Suprapubic skin (tissue), 4 donors: ENCODE data around the gene VWC2L. TPM values are rescaled to one million over a fixed set of nuclear protein-coding genes. Genes with fewer than 3 reads are reported as not detected.

Experiments used
- DNase-seq, 2 donors: peaks; one replicate each; pipeline ENCODE4 v3.0.0-alpha.2; 2019; ENCODE audit warnings: low spot score in 2 of 2
- H3K27ac ChIP-seq: fragments of 200-600 bp; sonication (generic); one replicate; pipeline ENCODE4 v1.5.1; 2019
- H3K27me3 ChIP-seq: fragments of 200-600 bp; sonication (generic); one replicate; pipeline ENCODE4 v1.5.1; 2019
- H3K36me3 ChIP-seq: fragments of 200-600 bp; sonication (generic); one replicate; pipeline ENCODE4 v1.5.1; 2019
- H3K4me1 ChIP-seq: fragments of 200-600 bp; sonication (generic); one replicate; pipeline ENCODE4 v1.5.1; 2019
- H3K4me3 ChIP-seq: fragments of 200-600 bp; sonication (generic); one replicate; pipeline ENCODE4 v1.5.1; 2019; ENCODE audit warnings: mild to moderate bottlenecking
- H3K9me3 ChIP-seq: fragments of 200-600 bp; sonication (generic); one replicate; pipeline ENCODE4 v1.5.1; 2019
- EP300 ChIP-seq: sonication (generic); formaldehyde crosslinking; IDR thresholded peaks from one replicate; pipeline ENCODE4 v1.6.1; 2017; ENCODE audit warnings: antibody characterized with exemption
- POLR2A ChIP-seq, 2 donors: fragments of 450-650 bp; IDR thresholded peaks; one replicate each; pipeline ENCODE4 v1.6.1; 2017; ENCODE audit warnings: antibody characterized with exemption in 2 of 2, mild to moderate bottlenecking in 2 of 2, moderate library complexity in 2 of 2
- POLR2AphosphoS5 ChIP-seq, 3 donors: sonication (generic); formaldehyde crosslinking; IDR thresholded peaks; one replicate each; pipeline ENCODE4 v1.6.1; 2017; ENCODE audit warnings: antibody characterized with exemption in 3 of 3
- WGBS: methylation state at CpG from one replicate; pipeline ENCODE4 v1.1.5; 2018; 5-methylcytosine and 5-hydroxymethylcytosine counted together
- total RNA-seq, 4 donors: library from RNA; depleted of rRNA; stranded (reverse); fragments of >200 nt; gene quantifications; one replicate each; pipeline ENCODE4 v1.1.0, GENCODE V29; 2016
- TF ChIP-seq, protein P1 (sequence below), 2 donors: fragments of 200-600 bp in 1 of 2; fragments of 450-650 bp in 1 of 2; sonication (generic) in 1 of 2; IDR thresholded peaks; one replicate each; pipeline ENCODE4 v1.5.1; 2016 to 2019; ENCODE audit warnings: antibody characterized with exemption in 2 of 2, mild to moderate bottlenecking in 1 of 2, moderate library complexity in 1 of 2

Gene VWC2L
- total RNA-seq, 4 donors from 2014 or later, result not detected

- Histone ChIP-seq H3K4me3 (no peak overlapping the region), H3K9me3 (no peaks in the 10 kb centered on the region), H3K27me3 (no peaks in the 10 kb centered on the region), H3K27ac (no peak overlapping the region), H3K36me3 (no peaks in the 10 kb centered on the region), H3K4me1 (no peaks in the 10 kb centered on the region)
- DNase-seq, result no peak
- TF ChIP-seq, protein P1, sequence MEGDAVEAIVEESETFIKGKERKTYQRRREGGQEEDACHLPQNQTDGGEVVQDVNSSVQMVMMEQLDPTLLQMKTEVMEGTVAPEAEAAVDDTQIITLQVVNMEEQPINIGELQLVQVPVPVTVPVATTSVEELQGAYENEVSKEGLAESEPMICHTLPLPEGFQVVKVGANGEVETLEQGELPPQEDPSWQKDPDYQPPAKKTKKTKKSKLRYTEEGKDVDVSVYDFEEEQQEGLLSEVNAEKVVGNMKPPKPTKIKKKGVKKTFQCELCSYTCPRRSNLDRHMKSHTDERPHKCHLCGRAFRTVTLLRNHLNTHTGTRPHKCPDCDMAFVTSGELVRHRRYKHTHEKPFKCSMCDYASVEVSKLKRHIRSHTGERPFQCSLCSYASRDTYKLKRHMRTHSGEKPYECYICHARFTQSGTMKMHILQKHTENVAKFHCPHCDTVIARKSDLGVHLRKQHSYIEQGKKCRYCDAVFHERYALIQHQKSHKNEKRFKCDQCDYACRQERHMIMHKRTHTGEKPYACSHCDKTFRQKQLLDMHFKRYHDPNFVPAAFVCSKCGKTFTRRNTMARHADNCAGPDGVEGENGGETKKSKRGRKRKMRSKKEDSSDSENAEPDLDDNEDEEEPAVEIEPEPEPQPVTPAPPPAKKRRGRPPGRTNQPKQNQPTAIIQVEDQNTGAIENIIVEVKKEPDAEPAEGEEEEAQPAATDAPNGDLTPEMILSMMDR (IDR thresholded peaks at IDR 0.05), result no peak
- no peak for TF ChIP-seq POLR2AphosphoS5 (IDR thresholded peaks at IDR 0.05)
- no peak for TF ChIP-seq EP300
- TF ChIP-seq POLR2A (IDR thresholded peaks at IDR 0.05), result no peak
- WGBS, result 80% methylated on average over 5 of the region's 5 CpGs
Observed at GRCh38 chr2:214519258-214519818, 108.5 kb downstream of the VWC2L start.

- H3K4me3 ChIP-seq, result no peak overlapping the region
- H3K27me3 ChIP-seq, result no peaks in the 10 kb centered on the region
- no peaks in the 10 kb centered on the region for H3K9me3 ChIP-seq
- 79% methylated on average over 5 of the region's 5 CpGs for WGBS
- TF ChIP-seq POLR2A (IDR thresholded peaks at IDR 0.05), result no peak
- TF ChIP-seq POLR2AphosphoS5 (IDR thresholded peaks at IDR 0.05), result no peak
- TF ChIP-seq, protein P1 (IDR thresholded peaks at IDR 0.05), result no peak
- no peak for TF ChIP-seq EP300
- H3K27ac ChIP-seq, result no peak overlapping the region
- no peak for DNase-seq
- no peaks in the 10 kb centered on the region for H3K4me1 ChIP-seq
- H3K36me3 ChIP-seq, result no peaks in the 10 kb centered on the region
Observed at GRCh38 chr2:214529021-214529420, 118.2 kb downstream of the VWC2L start.

DNA sequence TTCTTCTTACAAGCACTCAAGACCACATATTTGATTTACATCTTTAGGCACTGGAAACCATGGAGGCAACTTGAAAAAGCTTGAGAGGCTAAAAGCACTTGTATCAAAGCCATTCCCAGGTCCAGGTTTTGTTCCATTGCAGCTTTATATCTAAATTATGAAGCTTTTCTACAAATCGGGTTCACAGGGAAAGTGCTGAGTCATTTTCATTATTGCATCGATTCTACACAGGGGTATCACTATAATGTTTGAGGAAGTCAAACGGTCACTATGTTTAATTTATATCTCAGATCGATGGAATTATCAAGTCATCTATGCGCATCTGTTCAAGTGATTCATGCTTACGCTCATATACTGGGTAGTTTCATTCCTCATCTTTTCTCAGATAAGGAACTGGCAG, 118.7 kb downstream of the VWC2L start:
- 84% methylated on average over 5 of the region's 6 CpGs for WGBS
- DNase-seq, result no peak
- Histone ChIP-seq H3K36me3 (no peaks in the 10 kb centered on the region), H3K4me1 (no peaks in the 10 kb centered on the region), H3K4me3 (no peak overlapping the region), H3K9me3 (no peaks in the 10 kb centered on the region), H3K27ac (no peak overlapping the region), H3K27me3 (no peaks in the 10 kb centered on the region)
- TF ChIP-seq EP300, result no peak
- no peak for TF ChIP-seq POLR2A (IDR thresholded peaks at IDR 0.05)
- no peak for TF ChIP-seq POLR2AphosphoS5 (IDR thresholded peaks at IDR 0.05)
- TF ChIP-seq, protein P1 (IDR thresholded peaks at IDR 0.05), result no peak

DNA sequence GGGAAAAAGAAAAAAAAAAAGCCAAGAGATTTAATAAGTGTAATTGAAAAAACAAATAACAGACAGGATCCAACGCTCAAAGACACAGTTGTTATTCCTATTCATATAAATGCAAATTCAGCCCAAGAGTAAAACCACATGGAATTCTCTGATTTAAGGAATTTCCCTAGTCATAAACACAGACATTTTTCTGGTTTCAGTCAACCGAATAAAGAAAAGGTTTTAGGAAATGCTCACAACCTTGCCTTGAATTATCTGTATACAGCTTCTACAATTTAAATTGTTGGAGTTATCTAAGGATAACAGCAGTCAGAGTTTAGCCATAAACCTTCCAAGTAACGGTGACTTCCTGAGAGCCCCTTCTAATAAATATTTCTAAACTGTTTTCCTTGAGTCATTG, 122.7 kb downstream of the VWC2L start:
- no peak for TF ChIP-seq POLR2AphosphoS5 (IDR thresholded peaks at IDR 0.05)
- no peak for TF ChIP-seq POLR2A (IDR thresholded peaks at IDR 0.05)
- no peak for TF ChIP-seq EP300
- TF ChIP-seq, protein P1 (IDR thresholded peaks at IDR 0.05), result no peak
- DNase-seq, result no peak
- no peak overlapping the region for H3K4me3 ChIP-seq
- no peaks in the 10 kb centered on the region for H3K9me3 ChIP-seq
- 50% methylated on average over 3 of the region's 3 CpGs for WGBS
- no peaks in the 10 kb centered on the region for H3K36me3 ChIP-seq
- no peaks in the 10 kb centered on the region for H3K4me1 ChIP-seq
- no peak overlapping the region for H3K27ac ChIP-seq
- no peaks in the 10 kb centered on the region for H3K27me3 ChIP-seq

DNA sequence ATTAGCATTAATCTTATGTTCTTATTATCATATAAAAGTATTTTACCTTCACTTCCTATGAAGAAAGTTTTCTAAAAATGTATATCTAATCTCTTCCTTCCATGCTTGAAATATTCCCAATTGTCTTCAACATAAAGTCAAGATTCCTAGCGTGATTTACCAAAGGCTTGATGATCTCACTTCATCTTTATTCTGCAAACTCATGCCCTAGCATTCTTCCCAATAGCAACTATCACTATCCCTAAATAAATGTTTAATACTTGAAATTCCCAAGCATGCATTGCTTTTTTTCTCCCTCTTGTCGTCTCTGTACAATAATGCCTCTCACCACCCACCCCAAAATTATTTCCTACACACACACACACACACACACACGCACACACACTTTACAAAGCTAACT, 125.8 kb downstream of the VWC2L start:
- Histone ChIP-seq H3K4me1 (no peaks in the 10 kb centered on the region), H3K27ac (no peak overlapping the region), H3K27me3 (no peaks in the 10 kb centered on the region), H3K4me3 (no peak overlapping the region), H3K9me3 (no peaks in the 10 kb centered on the region), H3K36me3 (no peaks in the 10 kb centered on the region)
- WGBS, result 66% methylated on average over 3 of the region's 3 CpGs
- no peak for TF ChIP-seq POLR2A (IDR thresholded peaks at IDR 0.05)
- TF ChIP-seq POLR2AphosphoS5 (IDR thresholded peaks at IDR 0.05), result no peak
- TF ChIP-seq, protein P1 (IDR thresholded peaks at IDR 0.05), result no peak
- TF ChIP-seq EP300, result no peak
- no peak for DNase-seq
